ENCODE results near the gene ZNF786. TPM values are rescaled to one million over a fixed set of nuclear protein-coding genes. Genes with fewer than 3 reads are reported as not detected.

Gene ZNF786, protein sequence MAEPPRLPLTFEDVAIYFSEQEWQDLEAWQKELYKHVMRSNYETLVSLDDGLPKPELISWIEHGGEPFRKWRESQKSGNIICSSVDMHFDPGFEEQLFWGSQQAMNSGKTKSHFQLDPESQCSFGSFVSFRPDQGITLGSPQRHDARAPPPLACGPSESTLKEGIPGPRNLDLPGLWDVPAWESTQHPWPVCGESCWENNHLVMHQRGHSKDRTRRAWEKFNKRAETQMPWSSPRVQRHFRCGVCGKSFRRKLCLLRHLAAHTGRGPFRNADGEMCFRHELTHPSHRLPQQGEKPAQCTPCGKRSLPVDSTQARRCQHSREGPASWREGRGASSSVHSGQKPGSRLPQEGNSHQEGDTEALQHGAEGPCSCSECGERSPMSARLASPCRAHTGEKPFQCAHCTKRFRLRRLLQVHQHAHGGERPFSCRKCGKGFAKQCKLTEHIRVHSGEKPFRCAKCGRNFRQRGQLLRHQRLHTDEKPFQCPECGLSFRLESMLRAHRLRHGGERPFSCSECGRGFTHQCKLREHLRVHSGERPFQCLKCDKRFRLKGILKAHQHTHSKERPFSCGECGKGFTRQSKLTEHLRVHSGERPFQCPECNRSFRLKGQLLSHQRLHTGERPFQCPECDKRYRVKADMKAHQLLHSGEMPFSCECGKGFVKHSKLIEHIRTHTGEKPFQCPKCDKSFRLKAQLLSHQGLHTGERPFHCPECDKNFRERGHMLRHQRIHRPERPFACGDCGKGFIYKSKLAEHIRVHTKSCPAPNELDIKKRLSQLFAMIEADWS
- total RNA-seq (2011; cell fraction: chromatin; rRNA removed; ENCODE audit: low replicate concordance): 6.3 and 10.7 TPM in 2 replicates
- total RNA-seq (2011; cell fraction: nucleolus; rRNA removed): 6.3 and 9.2 TPM in 2 replicates
- 4.2 and 5.9 TPM in 2 replicates for total RNA-seq (2011; cell fraction: nucleoplasm; rRNA removed)
- total RNA-seq (2014; rRNA removed) (5.4 and 5.6 TPM in 2 replicates), total RNA-seq (2014; rRNA removed; fragmentation: Illumina TruSeq; extraction: Trizol) (1.8 and 2.2 TPM in 2 replicates), total RNA-seq (2015; rRNA removed; fragmentation: Illumina TruSeq; extraction: Trizol) (3.6 and 3.9 TPM in 2 replicates), total RNA-seq (2021) (4.0 and 4.6 TPM in 2 replicates), polyA plus RNA-seq (2011; rRNA removed) (2.6 and 3.0 TPM in 2 replicates), polyA plus RNA-seq (2014; fragmentation: Illumina TruSeq; extraction: Trizol) (2.3 and 2.9 TPM in 2 replicates), polyA plus RNA-seq (2014; fragmentation: Nextera tagmentation; extraction: Ambion mirVana) (under 1 TPM; 0.31 to 0.49 TPM), polyA plus RNA-seq (2014; rRNA removed) (3.1 and 3.2 TPM in 2 replicates), polyA minus RNA-seq (2011; rRNA and poly(A)+ RNA removed) (4.5 and 5.3 TPM in 2 replicates), Bru-seq, nascent RNA (percentile 61 among the genes with signal in this experiment), BruChase-seq, experiment 1, labeled RNA remaining after a 2-hour chase (percentile 55 among the genes with signal in this experiment), BruChase-seq, experiment 2, labeled RNA remaining after a 6-hour chase (percentile 58 among the genes with signal in this experiment)
- 2.4 and 5.0 TPM in 2 replicates for polyA plus RNA-seq (2011; cell fraction: cytosol; rRNA removed)
- polyA plus RNA-seq (2011; cell fraction: nucleus; rRNA removed): 2.1 and 4.0 TPM in 2 replicates
- 2.8 TPM in 2 replicates for polyA plus RNA-seq (2012)
- polyA minus RNA-seq (2011; cell fraction: cytosol; rRNA and poly(A)+ RNA removed): 4.0 and 4.7 TPM in 2 replicates
- 4.2 and 5.1 TPM in 2 replicates for polyA minus RNA-seq (2011; cell fraction: nucleus; rRNA and poly(A)+ RNA removed)
- long read RNA-seq, experiment 1, transcript ZNF786-201 (3 exons, 3,144 nt): major isoform, 5 of 18 reads
- long read RNA-seq, experiment 1, partial matches to known transcripts: 6 of 18 reads
- long read RNA-seq, experiment 1, other reads (novel, unspliced or antisense): 6 of 18 reads
- long read RNA-seq, experiment 2, partial matches to known transcripts: 0 of 7 reads
- long read RNA-seq, experiment 2, other reads (novel, unspliced or antisense): 6 of 7 reads
- long read RNA-seq, experiment 3, partial matches to known transcripts: 0 of 5 reads
- long read RNA-seq, experiment 3, other reads (novel, unspliced or antisense): 1 of 5 reads

DNA sequence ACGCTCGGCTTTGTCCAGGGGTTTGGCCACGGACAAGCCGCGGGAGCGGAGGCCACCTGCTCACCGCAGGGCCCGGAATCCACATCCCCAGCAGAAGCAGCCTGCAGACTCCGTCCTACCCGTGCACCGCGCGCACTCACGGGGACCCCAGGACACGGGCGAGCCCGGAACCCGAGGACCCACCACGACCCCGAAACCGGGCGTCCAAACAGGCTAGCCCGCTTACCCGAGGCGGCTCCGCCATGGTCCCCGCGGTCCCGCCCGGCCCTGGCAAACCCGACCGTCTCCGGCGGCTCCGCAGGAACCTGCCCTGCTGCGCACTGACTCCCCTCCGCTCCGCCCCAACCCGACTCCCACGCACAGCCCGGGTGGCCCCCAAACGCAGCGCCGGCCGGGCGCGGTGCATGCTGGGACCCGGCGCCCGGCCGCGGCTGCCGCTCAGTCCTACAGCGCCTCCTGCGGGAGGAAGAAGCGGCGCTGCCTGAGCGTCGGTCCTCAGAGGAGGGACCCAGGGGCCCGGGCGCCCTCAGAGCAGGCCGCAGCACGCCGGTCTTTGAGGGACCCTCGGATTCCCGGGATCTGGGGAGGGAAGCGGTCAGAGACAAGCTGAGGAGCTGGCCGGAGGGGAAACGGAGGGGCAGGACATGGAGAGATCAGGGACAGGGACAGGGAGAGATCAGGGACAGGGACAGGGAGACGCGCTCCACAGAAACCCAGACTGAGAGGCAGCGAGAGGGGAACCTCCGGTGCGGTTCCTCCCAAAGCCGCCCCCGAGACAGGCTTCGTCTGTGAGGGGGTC, at the start of gene ZNF786:
ZNF786 (minus strand) TSS at position 322 of the 799 bp plus-strand sequence; CDS start at position 244, 78 bp downstream.
- Histone ChIP-seq H2AFZ (ENCODE audit: low read depth, low read length) (peak within 1 kb of the TSS; percentile 100), H3K4me2 (ENCODE audit: insufficient read depth, low read length) (peak within 1 kb of the TSS; percentile 95), H3K27me3 (ENCODE audit: control insufficient read depth in 2 of 2, insufficient read depth in 2 of 2, low read length in 2 of 2) (no peaks in the 10 kb centered on the region), H3K79me2 (ENCODE audit: control insufficient read depth, insufficient read depth, low read length) (peaks cover 7% of the 10 kb centered on the region; the same call in 1 of the 3 replicates), H4K20me1 (replicated peaks; ENCODE audit: control insufficient read depth, insufficient read depth, low read length) (no peaks in the 10 kb centered on the region), H3K4me3 (peak within 1 kb of the TSS; percentile 93), H3K9me1 (ENCODE audit: control insufficient read depth, insufficient read depth, low read length) (no peaks in the 10 kb centered on the region), H3K4me1 (replicated peaks in 1 of 2; ENCODE audit: control insufficient read depth in 2 of 2, insufficient read depth in 2 of 2, low read length in 2 of 2) (peaks cover 7 to 29% of the 10 kb centered on the region in 2 experiments), H3K9ac (ENCODE audit: insufficient read depth in 1 of 2, low read depth in 2 of 2, low read length in 2 of 2) (peak within 1 kb of the TSS; percentile 82 to 98), H3K9me3 (replicated peaks; ENCODE audit: control insufficient read depth, insufficient read depth, low read depth, low read length) (no peaks in the 10 kb centered on the region), H3K36me3 (ENCODE audit: control insufficient read depth, insufficient read depth, low read length) (no peaks in the 10 kb centered on the region), H3K27ac (ENCODE audit: extremely low read depth, low read depth, low read length) (peak within 1 kb of the TSS; percentile 74)
- CTCF ChIA-PET (ENCODE audit: low intra/inter-chr PET ratio): interaction anchor here (0.6 to 3.9 kb wide), 9 partner anchors 10 to 587 kb away, joined by 3 to 24 read pairs (median 3); no protein-coding TSS in a partner anchor
- in situ Hi-C loops (cut with MboI): no loop called here
- 5% methylated on average over 71 of the region's 77 CpGs for WGBS (ENCODE audit: insufficient coverage, low coverage, missing lambda C conversion rate)
- intact Hi-C loops (cut with micrococcal nuclease): loop anchor here (1.0 to 10.0 kb wide), 7 partner anchors 24 to 583 kb away; partner anchors contain the start of gene ZNF282
- ATAC-seq: peak; percentile 93
- DNase-seq (ENCODE audit: extremely low read depth in 1 of 4, low spot score in 3 of 4): peak; percentile 96 to 99 (median 98)
- peak; percentile 77 for FAIRE-seq
- POLR2A ChIA-PET: no interaction called here
- BruUV-seq (replicated peaks): no TSS peak
- TF ChIP-seq BHLHE40 (IDR thresholded peaks at IDR 0.05; ENCODE audit: low read length) (peak; percentile 39), XRCC3 (IDR thresholded peaks at IDR 0.05) (no peak), GATAD2B (IDR thresholded peaks at IDR 0.05; ENCODE audit: borderline replicate concordance) (peak; percentile 93), EP400 (IDR thresholded peaks at IDR 0.05) (peak; percentile 78; the same call in 1 of the 2 replicates), ETV5 (CRISPR knock-in tag; IDR thresholded peaks at IDR 0.05; ENCODE audit: low read depth) (peak; percentile 73; the same call in 1 of the 2 replicates), PHB (CRISPR knock-in tag; IDR thresholded peaks at IDR 0.05) (peak; percentile 59; the same call in 1 of the 2 replicates), TEAD4 (IDR thresholded peaks at IDR 0.05; ENCODE audit: low read length) (no peak), TEAD4 (CRISPR knock-in tag; IDR thresholded peaks at IDR 0.05; ENCODE audit: borderline replicate concordance) (peak; percentile 92), HDAC2 (IDR thresholded peaks at IDR 0.05) (peak; percentile 69), ZNF695 (CRISPR knock-in tag; IDR thresholded peaks at IDR 0.05) (no peak)
